BJ (cell line): ENCODE results near the gene MDGA2. TPM values are rescaled to one million over a fixed set of nuclear protein-coding genes. Genes with fewer than 3 reads are reported as not detected.

Source experiments
- CTCF ChIA-PET: fragments of 350-600 bp; formaldehyde crosslinking; extraction: SDS; loops from one replicate; lab custom pipeline; 2021; ENCODE audit warnings: antibody characterized with exemption, inconsistent platforms; lab: Yijun Ruan, JAX
- POLR2A ChIA-PET: fragments of 300-600 bp; sonication (Branson Sonifier 250); formaldehyde crosslinking; extraction: SDS; loops from one replicate; lab custom pipeline; 2021; ENCODE audit warnings: antibody characterized with exemption; lab: Charles Lee
- DNase-seq: peaks from one replicate; pipeline ENCODE4 v3.0.0-alpha.2; 2011; ENCODE audit warnings: low read depth
- H3K27me3 ChIP-seq: 2 replicates; pipeline ENCODE4 v1.6.0; 2011; ENCODE audit warnings: low read length; ENCODE audit not compliant: control insufficient read depth, insufficient read depth
- H3K36me3 ChIP-seq: 2 replicates; pipeline ENCODE4 v1.5.1; 2011; ENCODE audit warnings: low read length; ENCODE audit not compliant: control insufficient read depth, insufficient read depth
- H3K4me3 ChIP-seq: 2 replicates; pipeline ENCODE4 v1.5.1; 2011; ENCODE audit warnings: low read depth, mild to moderate bottlenecking, control low read depth, low read length
- CTCF ChIP-seq: IDR thresholded peaks from 2 replicates; pipeline ENCODE4 v1.5.1; 2011; ENCODE audit warnings: low read depth, mild to moderate bottlenecking, control low read depth, inconsistent platforms, low read length, moderate library complexity; ENCODE audit not compliant: insufficient read depth
- polyA plus RNA-seq: library from polyadenylated mRNA; depleted of rRNA; stranded (reverse); fragments of >200 nt; gene quantifications from 2 replicates; pipeline ENCODE4 v1.2.3, GENCODE V29; 2011

MDGA2 gene
- polyA plus RNA-seq, 1 experiment = not detected

GRCh38 chr14:47269756-47270492 lies 405.5 kb downstream of the MDGA2 start:
- Histone ChIP-seq H3K36me3 (no peaks in the 10 kb centered on the region), H3K4me3 (no peak overlapping the region), H3K27me3 (no peaks in the 10 kb centered on the region)
- ChIA-PET POLR2A (no interaction called here), CTCF (no interaction called here)
- TF ChIP-seq CTCF = no peak
- no peak for DNase-seq

- DNase-seq = no peak
- no peak overlapping the region for H3K4me3 ChIP-seq
- H3K36me3 ChIP-seq = no peaks in the 10 kb centered on the region
- ChIA-PET CTCF (no interaction called here), POLR2A (no interaction called here)
- no peak for TF ChIP-seq CTCF
- H3K27me3 ChIP-seq = no peaks in the 10 kb centered on the region
These were observed 410.6 kb downstream of the MDGA2 start for GRCh38 chr14:47264842-47265241.

- no peaks in the 10 kb centered on the region for H3K27me3 ChIP-seq
- CTCF ChIA-PET = interaction anchor here (1.6 kb wide), 1 partner anchor 10 kb away, joined by 4 read pairs; no protein-coding TSS in a partner anchor
These were observed 412.6 kb downstream of the MDGA2 start for GRCh38 chr14:47262801-47263200.

GRCh38 chr14:47261350-47261749 lies 414.1 kb downstream of the MDGA2 start:
- Histone ChIP-seq H3K4me3 (no peak overlapping the region), H3K27me3 (no peaks in the 10 kb centered on the region), H3K36me3 (no peaks in the 10 kb centered on the region)
- CTCF ChIA-PET = no interaction called here
- no peak for TF ChIP-seq CTCF
- no peak for DNase-seq
- POLR2A ChIA-PET = no interaction called here

More at GRCh38 chr14:47262801-47263200, 412.6 kb downstream of the MDGA2 start:
- Histone ChIP-seq H3K4me3 (no peak overlapping the region), H3K36me3 (no peaks in the 10 kb centered on the region)
- POLR2A ChIA-PET = no interaction called here
- TF ChIP-seq CTCF = no peak
- DNase-seq = no peak

- Histone ChIP-seq H3K27me3 (no peaks in the 10 kb centered on the region), H3K36me3 (no peaks in the 10 kb centered on the region), H3K4me3 (no peak overlapping the region)
- ChIA-PET POLR2A (no interaction called here), CTCF (no interaction called here)
- no peak for TF ChIP-seq CTCF
- DNase-seq = no peak
These were observed 415.6 kb downstream of the MDGA2 start for GRCh38 chr14:47259796-47260195.
